GM12878 (cell line): ENCODE measurements around the gene EPHB1. TPM values are rescaled to one million over a fixed set of nuclear protein-coding genes. Genes with fewer than 3 reads are reported as not detected.

Experiments used
- ATAC-seq: fragments of 200-7000 bp; cut with Tn5 transposase; 3 replicates; pipeline ENCODE4 v1.9.1; 2020; ENCODE audit warnings: mild to moderate bottlenecking, moderate library complexity
- BruUV-seq: library from RNA; stranded (reverse); fragments of 400-500 nt; replicated peaks from 2 replicates; lab custom pipeline; 2021; lab: Mats Ljungman, UMichigan
- CTCF ChIA-PET: fragments of 300-600 bp; sonication (Branson Sonifier 250); formaldehyde crosslinking; extraction: SDS; loops from one replicate; lab custom pipeline; 2021; ENCODE audit warnings: inconsistent platforms; lab: Yijun Ruan, JAX
- POLR2A ChIA-PET: fragments of 350-600 bp; formaldehyde crosslinking; extraction: SDS; loops from one replicate; lab custom pipeline; 2021; ENCODE audit warnings: inconsistent platforms; lab: Charles Lee
- RAD21 ChIA-PET: fragments of 300-600 bp; sonication (Branson Sonifier 250); formaldehyde crosslinking; loops from one replicate; lab custom pipeline; 2023; ENCODE audit warnings: antibody characterized with exemption; ENCODE audit not compliant: unreplicated experiment; lab: Charles Lee
- SMC1A ChIA-PET: fragments of 300-600 bp; sonication (Branson Sonifier 250); formaldehyde crosslinking; loops from one replicate; lab custom pipeline; 2023; ENCODE audit not compliant: unreplicated experiment, uncharacterized antibody; lab: Charles Lee
- DNase-seq: peaks from one replicate; pipeline ENCODE4 v3.0.0-alpha.2; 2011; ENCODE audit warnings: low read depth, low spot score
- FAIRE-seq: peaks from 3 replicates; lab custom pipeline; 2011; peaks lifted over from hg19 to GRCh38; lab: Jason Lieb, UNC
- H2AFZ ChIP-seq: 2 replicates; pipeline ENCODE4 v1.6.0; 2011; ENCODE audit warnings: low read depth, low read length, control low read depth; ENCODE audit not compliant: control insufficient read depth
- H3K27ac ChIP-seq: 2 replicates; pipeline ENCODE4 v1.5.1; 2011; ENCODE audit warnings: control low read depth; ENCODE audit not compliant: control insufficient read depth, insufficient read depth
- H3K27me3 ChIP-seq, 2 experiments: replicated peaks in 1 of 2; 2 replicates each; pipeline versions ENCODE4 v1.6.0 to v1.6.1; 2011; ENCODE audit warnings: low read length in 1 of 2; ENCODE audit not compliant: control insufficient read depth in 2 of 2, insufficient read depth in 2 of 2
- H3K36me3 ChIP-seq, 2 experiments: 2 replicates each; pipeline ENCODE4 v1.5.1; 2011; ENCODE audit warnings: low read length in 1 of 2; ENCODE audit not compliant: control insufficient read depth in 2 of 2, insufficient read depth in 2 of 2
- H3K4me1 ChIP-seq: 2 replicates; pipeline ENCODE4 v1.6.1; 2011; ENCODE audit warnings: mild to moderate bottlenecking, low read length, moderate library complexity, mixed read lengths; ENCODE audit not compliant: control insufficient read depth, insufficient read depth
- H3K4me2 ChIP-seq: 2 replicates; pipeline ENCODE4 v1.6.0; 2011; ENCODE audit warnings: control low read depth; ENCODE audit not compliant: control insufficient read depth, insufficient read depth
- H3K4me3 ChIP-seq: fragments of 200-600 bp; sonication (generic); 2 replicates; pipeline ENCODE4 v1.5.1; 2016
- H3K79me2 ChIP-seq: 2 replicates; pipeline ENCODE4 v1.6.0; 2011; ENCODE audit warnings: low read length; ENCODE audit not compliant: control insufficient read depth, insufficient read depth
- H3K9ac ChIP-seq: 2 replicates; pipeline ENCODE4 v1.8.0; 2011; ENCODE audit warnings: low read length, control low read depth, mixed read lengths; ENCODE audit not compliant: control insufficient read depth, insufficient read depth
- H3K9me3 ChIP-seq: replicated peaks from 3 replicates; pipeline ENCODE4 v1.5.1; 2011; ENCODE audit warnings: mild to moderate bottlenecking, low read length; ENCODE audit not compliant: control insufficient read depth, insufficient read depth
- H4K20me1 ChIP-seq: 2 replicates; pipeline ENCODE4 v1.6.0; 2011; ENCODE audit not compliant: control insufficient read depth, insufficient read depth
- ASH2L ChIP-seq: fragments of 300-600, 200-600 bp; sonication (generic); IDR thresholded peaks from 2 replicates; pipeline ENCODE4 v1.6.1; 2017; ENCODE audit warnings: low read depth, mild to moderate bottlenecking, borderline replicate concordance
- CHD2 ChIP-seq: IDR thresholded peaks from 2 replicates; pipeline ENCODE4 v1.6.1; 2011; ENCODE audit warnings: low read depth, low read length, improper control_type of control experiment, borderline replicate concordance
- FOXK2 ChIP-seq: fragments of 450-650 bp; IDR thresholded peaks from 2 replicates; pipeline ENCODE4 v1.6.1; 2017; ENCODE audit warnings: mild to moderate bottlenecking, moderate library complexity
- TCF3 ChIP-seq: IDR thresholded peaks from 2 replicates; pipeline ENCODE4 v1.6.1; 2012; ENCODE audit warnings: low read depth, mild to moderate bottlenecking, low read length, borderline replicate concordance; ENCODE audit not compliant: insufficient read depth
- ZBTB4 ChIP-seq: fragments of 450-650 bp; formaldehyde crosslinking; IDR thresholded peaks from 2 replicates; pipeline ENCODE4 v1.4.0; 2022; ENCODE audit warnings: mild to moderate bottlenecking, moderate library complexity
- ZNF622 ChIP-seq: fragments of 450-650 bp; IDR thresholded peaks from 2 replicates; pipeline ENCODE4 v1.6.1; 2017; ENCODE audit warnings: mild to moderate bottlenecking, inconsistent platforms
- WGBS: methylation state at CpG from one replicate; pipeline ENCODE4 v1.1.6; 2016; ENCODE audit warnings: low lambda C conversion rate; ENCODE audit not compliant: insufficient replicate concordance, insufficient coverage; ENCODE audit errors: missing lambda C conversion rate; 5-methylcytosine and 5-hydroxymethylcytosine counted together
- in situ Hi-C: fragments of 300-500 bp; cut with MboI; formaldehyde crosslinking; loops from 9 replicates; pipeline ENCODE4 v1.14.3; 2018; ENCODE audit warnings: mixed read lengths
- intact Hi-C: fragments of 100-400 bp; cut with micrococcal nuclease; formaldehyde crosslinking; loops from one replicate; pipeline ENCODE4 v1.14.2; 2022; ENCODE audit not compliant: unreplicated experiment
- polyA plus RNA-seq, 11 experiments: library from polyadenylated mRNA; depleted of rRNA in 4 of 11; unstranded in 6 of 11; stranded (reverse) in 5 of 11; fragments of >200 nt; fragmentation: Nextera tagmentation in 4 of 11; fragmentation: Illumina TruSeq in 1 of 11; extraction: Ambion mirVana in 4 of 11; extraction: Trizol in 1 of 11; gene quantifications; 1 replicate in 1 of 11; 2 replicates in 10 of 11; pipeline versions ENCODE4 v1.2.1 to v1.2.3, GENCODE V29; 2011 to 2016; ENCODE audit warnings: inconsistent platforms in 2 of 11, missing spikeins in 2 of 11, low read depth in 1 of 11
- total RNA-seq, 4 experiments: library from RNA; depleted of rRNA in 3 of 4; stranded (reverse); fragments of >200 nt in 3 of 4; fragmentation: Illumina TruSeq in 1 of 4; extraction: Trizol in 1 of 4; gene quantifications; 2 replicates each; pipeline versions ENCODE4 v1.2.1 to v1.2.3, GENCODE V29; 2013 to 2021
- TF ChIP-seq, protein P1 (sequence below): fragments of 450-650 bp; IDR thresholded peaks from 2 replicates; pipeline ENCODE4 v1.6.1; 2017; ENCODE audit warnings: mild to moderate bottlenecking, moderate library complexity

Gene EPHB1
- total and polyA plus RNA-seq, 10 of the 15 experiments (the other 5 are each of a cell fraction or from before 2014, with no cell fraction given), result 0.33 to 23.8 (median 1.2) TPM

- intact Hi-C loops, result no loop called here
- Histone ChIP-seq H3K27ac (no peak overlapping the region), H3K9me3 (no peaks in the 10 kb centered on the region), H3K27me3 (no peaks in the 10 kb centered on the region; a peak in 1 of 4 replicates), H3K9ac (no peak overlapping the region), H3K79me2 (no peaks in the 10 kb centered on the region), H4K20me1 (no peaks in the 10 kb centered on the region), H3K4me3 (no peak overlapping the region), H3K4me1 (no peaks in the 10 kb centered on the region), H2AFZ (no peak overlapping the region), H3K36me3 (no peaks in the 10 kb centered on the region), H3K4me2 (no peak overlapping the region)
- no peak for ATAC-seq
- no peak for TF ChIP-seq FOXK2
- no peak for DNase-seq
- ChIA-PET RAD21 (no interaction called here), CTCF (no interaction called here), POLR2A (no interaction called here), SMC1A (no interaction called here)
- BruUV-seq, result no TSS peak
- in situ Hi-C loops, result no loop called here
- no peak for FAIRE-seq
- WGBS, result 23% methylated on average over 6 of the region's 6 CpGs
These were observed 472.4 kb downstream of the EPHB1 start for GRCh38 chr3:135267487-135267886.

DNA sequence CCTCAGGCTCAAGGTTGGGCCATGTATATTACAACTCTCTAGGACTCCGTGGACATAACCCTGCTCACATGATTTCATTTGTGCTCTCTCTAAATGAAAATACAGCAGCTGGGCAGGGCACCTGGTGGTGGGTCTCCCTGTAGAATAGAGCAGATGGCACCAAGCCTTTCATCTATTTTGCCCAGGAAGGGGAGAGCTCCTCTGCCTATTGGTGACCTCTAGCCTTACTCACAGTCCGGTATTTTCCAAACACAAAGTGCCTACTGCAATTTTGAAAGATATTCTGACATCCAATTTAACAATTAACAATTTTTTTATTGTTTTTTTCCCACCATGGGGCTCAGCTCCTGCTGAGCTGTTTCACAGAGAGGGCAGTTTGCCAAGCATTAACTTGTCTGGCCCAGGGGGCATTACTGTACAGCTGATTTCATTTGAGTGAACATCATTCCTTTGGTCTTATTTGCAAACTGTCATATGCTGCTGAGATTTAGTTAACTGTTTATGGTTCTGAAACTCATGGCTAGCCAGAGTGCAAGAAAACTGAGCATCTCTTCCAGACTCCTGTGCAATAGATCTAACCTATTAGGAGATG, 474.0 kb downstream of the EPHB1 start:
- no TSS peak for BruUV-seq
- ATAC-seq (no peak), DNase-seq (no peak), FAIRE-seq (no peak)
- H3K4me1 ChIP-seq, result no peaks in the 10 kb centered on the region
- H2AFZ ChIP-seq, result no peak overlapping the region
- no peak for TF ChIP-seq ASH2L
- TF ChIP-seq, protein P1, sequence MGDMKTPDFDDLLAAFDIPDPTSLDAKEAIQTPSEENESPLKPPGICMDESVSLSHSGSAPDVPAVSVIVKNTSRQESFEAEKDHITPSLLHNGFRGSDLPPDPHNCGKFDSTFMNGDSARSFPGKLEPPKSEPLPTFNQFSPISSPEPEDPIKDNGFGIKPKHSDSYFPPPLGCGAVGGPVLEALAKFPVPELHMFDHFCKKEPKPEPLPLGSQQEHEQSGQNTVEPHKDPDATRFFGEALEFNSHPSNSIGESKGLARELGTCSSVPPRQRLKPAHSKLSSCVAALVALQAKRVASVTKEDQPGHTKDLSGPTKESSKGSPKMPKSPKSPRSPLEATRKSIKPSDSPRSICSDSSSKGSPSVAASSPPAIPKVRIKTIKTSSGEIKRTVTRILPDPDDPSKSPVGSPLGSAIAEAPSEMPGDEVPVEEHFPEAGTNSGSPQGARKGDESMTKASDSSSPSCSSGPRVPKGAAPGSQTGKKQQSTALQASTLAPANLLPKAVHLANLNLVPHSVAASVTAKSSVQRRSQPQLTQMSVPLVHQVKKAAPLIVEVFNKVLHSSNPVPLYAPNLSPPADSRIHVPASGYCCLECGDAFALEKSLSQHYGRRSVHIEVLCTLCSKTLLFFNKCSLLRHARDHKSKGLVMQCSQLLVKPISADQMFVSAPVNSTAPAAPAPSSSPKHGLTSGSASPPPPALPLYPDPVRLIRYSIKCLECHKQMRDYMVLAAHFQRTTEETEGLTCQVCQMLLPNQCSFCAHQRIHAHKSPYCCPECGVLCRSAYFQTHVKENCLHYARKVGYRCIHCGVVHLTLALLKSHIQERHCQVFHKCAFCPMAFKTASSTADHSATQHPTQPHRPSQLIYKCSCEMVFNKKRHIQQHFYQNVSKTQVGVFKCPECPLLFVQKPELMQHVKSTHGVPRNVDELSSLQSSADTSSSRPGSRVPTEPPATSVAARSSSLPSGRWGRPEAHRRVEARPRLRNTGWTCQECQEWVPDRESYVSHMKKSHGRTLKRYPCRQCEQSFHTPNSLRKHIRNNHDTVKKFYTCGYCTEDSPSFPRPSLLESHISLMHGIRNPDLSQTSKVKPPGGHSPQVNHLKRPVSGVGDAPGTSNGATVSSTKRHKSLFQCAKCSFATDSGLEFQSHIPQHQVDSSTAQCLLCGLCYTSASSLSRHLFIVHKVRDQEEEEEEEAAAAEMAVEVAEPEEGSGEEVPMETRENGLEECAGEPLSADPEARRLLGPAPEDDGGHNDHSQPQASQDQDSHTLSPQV, result no peak
- TF ChIP-seq CHD2, result no peak
- TF ChIP-seq TCF3, result no peak
- TF ChIP-seq ZBTB4, result no peak
- no peak for TF ChIP-seq ZNF622
- H3K79me2 ChIP-seq, result no peaks in the 10 kb centered on the region
- no peaks in the 10 kb centered on the region for H3K9me3 ChIP-seq
- H3K4me3 ChIP-seq, result no peak overlapping the region
- POLR2A ChIA-PET, result no interaction called here
- in situ Hi-C loops (no loop called here), intact Hi-C loops (no loop called here)
- H3K27ac ChIP-seq, result no peak overlapping the region
- SMC1A ChIA-PET, result no interaction called here
- H3K9ac ChIP-seq, result no peak overlapping the region
- WGBS, result 0% methylated on average over 2 of the region's 2 CpGs
- no peaks in the 10 kb centered on the region for H4K20me1 ChIP-seq
- no peak overlapping the region for H3K4me2 ChIP-seq
- RAD21 ChIA-PET, result no interaction called here
- CTCF ChIA-PET, result no interaction called here
- no peaks in the 10 kb centered on the region for H3K36me3 ChIP-seq
- H3K27me3 ChIP-seq, result no peaks in the 10 kb centered on the region; a peak in 1 of 4 replicates
